Endometrial microvascular endothelial cells (primary cell): ENCODE measurements around the gene PVALEF. TPM values are rescaled to one million over a fixed set of nuclear protein-coding genes. Genes with fewer than 3 reads are reported as not detected.

Source experiments
- in situ Hi-C: cut with HindIII; loops from 2 replicates; pipeline ENCODE4 v1.10.0; 2017; ENCODE audit warnings: low sequenced_read_pairs, low pct_unique_long_range_greater_than_20kb; ENCODE audit errors: inconsistent ontology term
- total RNA-seq: library from RNA; depleted of rRNA; stranded (reverse); fragments of >200 nt; gene quantifications from one replicate; pipeline ENCODE4 v1.2.3, GENCODE V29; 2015; ENCODE audit errors: inconsistent ontology term

PVALEF gene
- total RNA-seq, 1 donor from 2014 or later = not detected

DNA sequence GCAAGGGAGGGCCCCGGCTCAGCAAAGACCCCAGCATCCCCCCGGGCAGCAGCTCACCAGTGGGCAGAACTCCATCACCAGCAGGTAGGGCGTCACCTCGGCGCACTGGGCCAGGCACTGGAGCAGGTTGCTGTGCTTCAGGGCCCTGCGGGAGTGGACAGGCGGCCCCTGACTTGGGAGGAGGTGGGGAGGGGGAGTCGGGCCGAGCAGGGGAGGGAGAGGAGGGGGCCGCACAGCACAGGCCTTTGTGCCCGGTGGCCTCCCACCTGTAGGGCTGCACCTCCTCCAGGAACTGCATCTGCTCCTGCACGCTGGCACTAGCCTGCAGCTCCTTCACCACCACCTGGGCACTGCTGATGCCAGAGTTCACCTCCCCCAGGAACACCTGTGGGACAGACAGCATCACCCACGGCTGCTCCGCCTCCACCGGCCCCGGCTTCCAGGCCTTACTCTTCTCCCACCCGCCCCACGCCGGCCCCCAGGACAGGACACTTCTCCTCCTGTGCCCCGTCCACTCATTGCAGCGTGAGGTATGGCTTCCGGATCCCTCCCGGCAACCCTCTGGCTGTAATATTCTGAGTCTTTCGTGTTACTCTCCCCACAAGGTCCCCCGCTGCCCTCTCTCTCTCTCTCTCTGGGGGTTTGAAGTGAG, 37.7 kb upstream of the PVALEF start:
- in situ Hi-C loops = no loop called here

- in situ Hi-C loops = no loop called here
Measured at GRCh38 chr17:81128338-81128737, 37.0 kb upstream of the PVALEF start.

- in situ Hi-C loops = no loop called here
Measured at GRCh38 chr17:81128774-81129173, 36.5 kb upstream of the PVALEF start.

- in situ Hi-C loops = no loop called here
Measured at GRCh38 chr17:81129289-81129688, 36.0 kb upstream of the PVALEF start.

- in situ Hi-C loops = no loop called here
Measured at GRCh38 chr17:81129711-81130367, 35.5 kb upstream of the PVALEF start.

DNA sequence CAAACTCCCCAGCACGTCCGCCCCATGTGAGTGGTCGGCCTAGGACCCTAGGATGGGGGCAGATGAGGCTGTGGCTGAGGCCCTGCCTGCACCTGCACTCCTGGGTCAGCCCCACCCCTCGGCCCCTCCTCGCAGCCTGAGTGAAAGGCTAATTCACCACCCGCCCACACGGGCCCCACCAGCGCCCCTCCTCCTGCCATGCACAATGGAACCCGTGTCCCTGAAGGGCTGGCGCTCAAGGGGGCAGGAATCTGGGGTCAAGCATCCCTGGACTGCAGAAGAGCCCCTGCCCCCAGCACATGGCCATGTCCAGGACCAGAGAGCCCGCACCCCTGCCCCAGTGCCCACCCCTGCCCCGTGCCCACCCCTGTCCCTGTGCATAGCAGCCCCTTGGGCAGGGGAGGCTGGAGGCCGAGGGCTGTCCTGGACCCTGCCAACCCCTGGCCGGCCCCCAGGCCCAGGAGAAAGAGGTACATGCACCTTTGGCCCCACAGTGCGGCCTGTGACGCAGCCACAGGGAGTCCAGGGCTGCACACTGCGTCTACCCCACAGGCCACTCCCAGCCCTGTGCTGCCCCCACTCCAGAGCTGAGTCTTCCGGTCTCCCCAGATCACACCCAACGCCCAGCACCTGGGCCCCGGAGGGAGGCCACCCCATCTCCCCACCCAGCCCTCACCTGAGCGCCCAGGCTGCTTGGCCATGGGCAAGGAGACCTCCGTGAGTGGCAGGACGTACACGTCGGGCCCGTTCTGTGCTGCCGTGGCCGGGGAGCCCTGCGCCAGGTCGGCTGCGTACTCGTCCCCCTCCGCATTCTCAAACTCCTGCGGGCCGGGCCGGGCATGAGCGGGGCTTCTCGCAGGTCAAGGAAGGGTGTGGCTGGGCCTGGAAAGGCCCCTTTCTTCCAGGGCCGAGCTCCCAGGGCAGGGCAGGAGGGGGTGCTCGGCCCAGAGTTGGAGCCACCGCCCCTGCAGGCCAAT, 34.6 kb upstream of the PVALEF start:
- in situ Hi-C loops = no loop called here

GRCh38 chr17:81131486-81132196, 33.7 kb upstream of the PVALEF start:
- in situ Hi-C loops = no loop called here

GRCh38 chr17:81132197-81132540, 33.1 kb upstream of the PVALEF start:
- in situ Hi-C loops = no loop called here

- in situ Hi-C loops = no loop called here
Measured at GRCh38 chr17:81132770-81133723, 32.3 kb upstream of the PVALEF start.

GRCh38 chr17:81134064-81134781, 31.1 kb upstream of the PVALEF start:
- in situ Hi-C loops = no loop called here

DNA sequence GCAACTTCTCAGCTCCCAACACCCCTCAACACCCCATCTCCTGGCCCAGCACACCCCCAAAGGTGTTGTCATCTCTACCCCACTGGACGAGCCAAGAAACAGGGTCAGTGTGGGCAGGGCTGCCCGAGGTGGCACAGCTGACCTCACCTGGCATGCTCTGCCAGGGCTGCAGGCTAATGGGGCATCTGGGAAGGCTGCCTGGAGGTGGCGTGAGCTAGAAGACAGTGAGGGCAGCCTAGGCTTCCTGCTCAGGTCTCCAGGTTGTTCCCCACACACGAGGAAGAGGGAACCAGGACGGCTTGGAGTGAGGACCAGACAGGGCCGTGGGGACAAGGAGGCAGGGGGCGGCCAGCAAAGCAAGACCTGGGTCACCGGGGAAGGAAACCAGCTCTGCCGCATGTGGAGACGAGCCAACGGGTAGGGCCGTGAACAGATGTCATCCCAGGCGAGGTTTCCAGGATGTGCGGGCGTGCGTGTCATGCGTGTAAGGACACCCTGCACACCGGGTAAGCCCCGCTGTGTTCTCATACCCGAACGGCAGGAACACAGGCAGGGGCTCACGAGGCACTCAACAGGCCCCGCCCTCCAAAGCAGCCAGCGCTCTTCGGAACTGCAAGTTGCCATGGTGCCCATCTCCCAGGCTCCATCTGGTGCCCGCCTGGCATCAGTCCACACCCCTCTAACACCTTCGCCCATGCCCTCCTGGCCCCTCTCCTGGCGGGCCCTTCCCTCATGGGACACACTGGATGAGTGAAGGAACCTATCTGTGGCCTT, 29.6 kb upstream of the PVALEF start:
- in situ Hi-C loops = no loop called here

DNA sequence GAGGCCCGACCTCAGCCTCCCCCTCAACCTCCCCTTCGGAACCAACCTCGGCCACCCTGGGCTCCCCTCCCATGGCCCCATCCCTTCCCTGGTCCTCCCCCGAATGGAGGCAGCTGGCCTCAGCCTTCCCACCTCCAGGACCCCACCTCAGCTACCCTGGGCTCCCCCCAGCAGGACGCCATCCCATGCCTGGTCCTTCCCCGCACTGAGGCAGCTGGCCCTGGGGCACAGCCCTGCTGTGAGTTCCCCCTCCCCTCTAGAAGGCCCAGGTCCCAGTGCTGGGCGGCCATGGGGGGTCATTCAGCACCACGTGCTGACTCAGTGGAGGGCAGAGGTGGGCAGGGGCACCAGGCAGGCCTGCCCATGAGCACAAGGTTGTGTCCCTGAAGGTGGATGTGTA, 28.9 kb upstream of the PVALEF start:
- in situ Hi-C loops = no loop called here

DNA sequence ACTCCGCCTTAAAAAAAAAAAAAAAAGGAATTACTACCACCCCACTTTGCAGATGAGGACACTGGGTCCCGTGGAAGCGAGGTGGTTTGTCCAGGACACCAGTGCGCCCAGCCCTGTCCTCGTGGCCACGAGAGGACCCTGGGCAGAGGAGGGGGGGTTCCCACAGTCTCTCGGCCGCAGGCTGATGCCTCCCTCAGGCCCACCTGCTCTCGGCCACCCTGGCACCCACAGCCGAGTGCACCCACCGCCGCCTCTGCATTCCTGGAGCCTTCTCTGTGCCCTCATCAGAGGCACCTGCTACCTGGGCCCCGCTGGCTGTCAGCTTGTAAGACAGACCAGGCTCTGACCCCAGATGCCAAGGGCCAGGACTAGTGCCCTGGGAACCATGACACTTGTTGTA, 28.1 kb upstream of the PVALEF start:
- in situ Hi-C loops = no loop called here

GRCh38 chr17:81138083-81138482, 27.2 kb upstream of the PVALEF start:
- in situ Hi-C loops = no loop called here

GRCh38 chr17:81138500-81138899, 26.8 kb upstream of the PVALEF start:
- in situ Hi-C loops = no loop called here

DNA sequence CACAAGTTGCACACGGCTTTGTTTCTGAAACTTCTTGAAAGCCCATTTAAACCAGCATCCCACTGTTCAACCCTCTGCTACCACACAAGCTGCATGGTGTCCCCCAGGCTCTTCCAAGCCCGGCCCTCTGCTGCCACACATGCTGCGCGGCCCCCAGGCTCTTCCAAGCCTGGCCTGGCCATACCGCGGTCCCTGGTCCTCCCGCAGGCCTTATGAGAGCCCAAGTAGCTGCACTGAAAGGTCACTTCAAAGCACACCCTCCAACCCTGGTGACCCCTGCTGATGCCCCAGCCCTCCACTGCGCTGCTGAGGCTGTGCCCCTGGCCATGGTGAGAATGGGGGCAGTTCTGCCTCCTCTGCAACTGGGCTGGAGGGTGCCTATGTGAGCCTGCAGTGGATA, 25.9 kb upstream of the PVALEF start:
- in situ Hi-C loops = no loop called here

GRCh38 chr17:81140018-81140417, 25.3 kb upstream of the PVALEF start:
- in situ Hi-C loops = no loop called here
